ENCODE measurements around the gene DENND1B.

DENND1B gene

DNA sequence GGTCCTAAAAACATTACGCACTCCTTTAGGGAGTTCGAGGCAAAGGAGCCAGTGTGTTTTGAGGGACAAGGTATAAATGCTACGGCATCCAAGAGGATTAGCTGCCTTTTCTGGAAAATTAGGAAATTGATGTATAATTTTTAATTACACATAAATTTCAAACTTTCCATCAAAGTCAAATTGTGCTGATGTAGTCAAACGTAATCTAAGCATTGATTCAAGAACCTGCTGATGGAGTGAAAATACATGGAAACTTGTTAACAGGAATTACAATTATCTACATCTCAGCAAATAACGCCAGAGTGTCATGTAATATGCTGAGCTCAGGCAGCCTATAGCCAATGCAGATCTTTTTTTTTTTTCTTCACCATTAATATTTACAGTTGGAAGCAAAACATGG lies 312.7 kb downstream of the DENND1B start:
- no peak for DNase-seq

Data from GOT3 (cell line).